GM18517 (cell line): ENCODE data around the gene CGREF1.
"Not testable (repeated sequence)": the region's sequence is repeated elsewhere in the genome, so short reads cannot be mapped to it uniquely, and the experiment has no call there.

Source experiments
- ATAC-seq: cut with Tn5 transposase; IDR thresholded peaks from one replicate; pipeline ENCODE4 v1.9.1; 2021; ENCODE audit warnings: mild to moderate bottlenecking, moderate library complexity; ENCODE audit not compliant: unreplicated experiment

CGREF1 gene

GRCh38 chr2:27088634-27089033 lies 30.3 kb downstream of the CGREF1 start:
- ATAC-seq: no peak

- ATAC-seq: no peak
Measured at GRCh38 chr2:27087823-27088410, 31.0 kb downstream of the CGREF1 start.

GRCh38 chr2:27086724-27087593 lies 32.0 kb downstream of the CGREF1 start, which contains the start of gene KHK:
Gene KHK (plus strand): TSS chr2:27086772. CDS start chr2:27087260, 488 bp downstream.
- peak; percentile 18 for ATAC-seq

- ATAC-seq: peak; percentile 76
Measured at GRCh38 chr2:27086090-27086723, 32.7 kb downstream of the CGREF1 start.

- no peak for ATAC-seq
Measured at GRCh38 chr2:27085673-27086089, 33.2 kb downstream of the CGREF1 start.

- ATAC-seq: no peak
Measured at GRCh38 chr2:27085062-27085672, 33.8 kb downstream of the CGREF1 start.

- ATAC-seq: no peak
Measured at GRCh38 chr2:27084297-27085061, 34.4 kb downstream of the CGREF1 start.

GRCh38 chr2:27083410-27084296 lies 35.3 kb downstream of the CGREF1 start:
- ATAC-seq: no peak

GRCh38 chr2:27082773-27083409 lies 36.0 kb downstream of the CGREF1 start:
- no peak for ATAC-seq

GRCh38 chr2:27081984-27082772 lies 36.8 kb downstream of the CGREF1 start:
- no peak for ATAC-seq

- ATAC-seq: no peak
Measured at GRCh38 chr2:27080603-27080936, 38.4 kb downstream of the CGREF1 start.

GRCh38 chr2:27080140-27080469 lies 38.8 kb downstream of the CGREF1 start:
- no peak for ATAC-seq

GRCh38 chr2:27079233-27080139 lies 39.4 kb downstream of the CGREF1 start:
- no peak for ATAC-seq

- ATAC-seq: no peak
Measured at GRCh38 chr2:27078267-27079194, 40.4 kb downstream of the CGREF1 start, which contains the start of gene EMILIN1. Gene EMILIN1 (plus strand): TSS chr2:27078615. CDS start chr2:27079066, 451 bp downstream.

GRCh38 chr2:27077231-27077630 lies 41.7 kb downstream of the CGREF1 start:
- ATAC-seq: no peak

GRCh38 chr2:27076323-27076722 lies 42.6 kb downstream of the CGREF1 start:
- ATAC-seq: no peak

GRCh38 chr2:27075566-27075871 lies 43.4 kb downstream of the CGREF1 start:
- ATAC-seq: not testable (repeated sequence)
